NOMO-1 treated with DMSO at 0.1 percent for 48 hours (cell line): Measurements from ENCODE around the gene PRKCZ.
"Not testable (repeated sequence)": the region's sequence is repeated elsewhere in the genome, so short reads cannot be mapped to it uniquely, and the experiment has no call there.

Experiments
- DNase-seq: peaks from one replicate; lab custom pipeline; 2025; ENCODE audit not compliant: unreplicated experiment; lab: John Stamatoyannopoulos, UW

Gene PRKCZ

GRCh38 chr1:2083666-2084065 lies 33.5 kb downstream of the PRKCZ start:
- DNase-seq, result no peak

- DNase-seq, result no peak
These were observed 34.1 kb downstream of the PRKCZ start for GRCh38 chr1:2084306-2084705.

- no peak for DNase-seq
These were observed 34.9 kb downstream of the PRKCZ start for GRCh38 chr1:2085080-2085479.

- no peak for DNase-seq
These were observed 36.4 kb downstream of the PRKCZ start for GRCh38 chr1:2086446-2087078.

DNA sequence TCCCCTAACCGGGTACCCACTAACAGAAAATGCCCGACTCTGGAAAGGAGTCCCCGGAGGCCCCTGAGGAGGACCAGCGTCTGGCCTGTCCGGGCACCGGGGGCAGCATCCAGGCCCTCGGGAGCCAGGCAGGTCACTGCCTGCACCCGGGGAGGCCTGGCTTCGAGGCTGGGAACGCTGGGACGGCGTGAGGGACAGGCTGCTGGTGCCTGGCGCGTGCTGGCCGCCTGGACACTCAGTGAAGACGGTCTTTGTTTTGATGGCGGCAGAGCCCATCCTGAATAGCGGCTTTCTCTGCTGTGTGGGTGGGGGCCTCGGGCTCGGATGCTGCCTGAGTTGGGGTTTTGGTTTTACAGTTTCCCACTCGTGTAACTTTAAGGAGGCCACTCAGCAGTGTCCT lies 37.6 kb downstream of the PRKCZ start:
- no peak for DNase-seq

DNA sequence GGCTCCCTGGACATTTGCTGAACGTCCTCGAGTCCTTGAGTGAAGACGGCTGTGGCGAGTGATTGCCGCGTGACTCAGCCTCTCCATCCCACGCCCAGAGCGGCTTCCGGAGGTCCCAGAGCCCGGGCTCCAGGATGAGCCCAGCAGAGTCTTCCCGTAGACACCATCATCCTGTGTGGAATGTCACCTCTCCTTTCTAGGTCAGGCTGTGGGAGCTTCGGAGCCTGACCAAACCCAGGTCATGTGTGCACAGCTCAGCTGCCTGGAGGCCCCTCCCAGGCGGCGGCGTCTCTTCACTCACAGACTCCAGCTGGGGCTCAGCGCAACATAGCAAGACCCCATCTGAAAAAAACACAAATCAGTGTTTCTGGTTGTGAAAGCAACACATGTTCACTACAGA lies 38.2 kb downstream of the PRKCZ start:
- DNase-seq, result no peak

DNA sequence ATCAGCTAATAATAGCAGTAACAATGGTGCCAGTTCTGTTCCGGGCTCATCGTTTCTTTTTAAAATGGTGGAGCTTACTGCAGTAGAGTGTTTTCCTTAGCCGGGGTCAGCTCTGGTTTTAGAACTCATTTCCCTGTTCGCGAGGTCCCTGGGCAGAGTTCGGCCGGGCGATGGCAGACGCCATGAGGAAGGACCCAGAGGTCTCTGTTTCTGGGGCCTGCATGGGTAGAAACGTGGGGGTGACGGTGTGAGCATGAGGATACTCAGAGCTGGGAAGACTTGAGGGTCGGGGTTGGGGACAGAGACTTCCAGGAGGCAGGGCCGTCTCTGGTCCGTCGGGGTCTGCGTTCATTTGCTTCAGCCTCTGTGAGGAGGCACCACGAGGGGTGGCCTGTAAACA lies 38.8 kb downstream of the PRKCZ start:
- no peak for DNase-seq

DNA sequence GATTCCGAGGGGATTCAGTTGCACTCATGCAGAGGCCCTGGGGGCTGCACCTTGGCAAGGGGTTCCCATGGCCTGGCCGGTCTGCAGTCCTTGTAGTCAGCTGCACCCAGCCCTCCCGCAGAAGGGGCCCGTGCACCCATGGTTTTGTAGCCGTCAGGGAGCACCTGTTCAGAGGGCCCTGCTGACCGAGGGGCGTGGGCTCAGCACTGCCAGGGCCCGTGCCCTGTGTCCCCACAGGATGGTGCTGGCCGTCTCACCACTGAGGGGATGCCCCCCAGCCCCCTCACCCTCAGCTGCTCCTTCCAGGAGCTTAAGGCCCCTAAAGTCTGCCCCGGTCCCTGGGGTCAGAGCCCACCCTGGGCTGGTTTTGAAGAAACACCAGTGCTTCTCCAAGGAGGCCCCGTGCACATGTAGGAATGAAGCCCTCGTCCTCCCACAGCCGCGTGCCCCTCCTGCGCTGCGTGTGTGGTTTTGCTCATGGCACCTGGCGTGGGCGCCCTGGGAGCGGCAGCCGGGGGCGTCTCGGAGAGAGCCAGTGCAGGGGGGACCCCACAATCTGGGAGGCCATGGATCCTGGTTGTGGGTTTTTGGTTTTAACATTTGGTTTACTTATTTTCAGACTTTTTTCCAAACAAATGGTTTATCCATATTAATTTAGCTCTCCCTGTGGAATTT lies 40.1 kb downstream of the PRKCZ start:
- DNase-seq, result no peak

GRCh38 chr1:2091611-2092604 lies 41.7 kb downstream of the PRKCZ start:
- peak; percentile 80 for DNase-seq

DNA sequence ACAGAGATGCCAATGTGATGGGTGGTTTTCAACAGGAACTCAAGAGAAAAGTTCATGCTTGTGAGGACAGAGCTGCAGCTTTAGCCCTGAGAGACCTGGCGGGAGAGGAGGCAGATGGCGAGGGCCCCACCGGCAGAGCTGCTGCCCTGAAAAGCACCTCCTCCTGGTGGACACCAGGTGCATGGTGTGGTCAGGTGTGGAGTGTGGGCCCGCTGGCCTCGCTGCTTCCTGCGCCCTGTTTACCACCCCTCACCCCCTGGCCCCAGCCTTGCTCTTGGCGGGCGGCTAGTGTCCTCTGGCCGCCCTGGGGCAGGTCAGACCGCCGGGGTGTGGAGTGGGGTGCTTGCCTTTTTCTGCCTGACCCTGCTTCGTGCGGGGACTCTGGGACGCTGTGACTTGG lies 42.8 kb downstream of the PRKCZ start:
- no peak for DNase-seq

- DNase-seq, result no peak
These were observed 43.4 kb downstream of the PRKCZ start for GRCh38 chr1:2093636-2094035.

GRCh38 chr1:2094269-2095158 lies 44.3 kb downstream of the PRKCZ start:
- not testable (repeated sequence) for DNase-seq

- DNase-seq, result no peak
These were observed 45.2 kb downstream of the PRKCZ start for GRCh38 chr1:2095394-2095793.

- DNase-seq, result no peak
These were observed 45.9 kb downstream of the PRKCZ start for GRCh38 chr1:2095981-2096736.

- no peak for DNase-seq
These were observed 47.4 kb downstream of the PRKCZ start for GRCh38 chr1:2097386-2098300.

GRCh38 chr1:2098301-2098698 lies 48.1 kb downstream of the PRKCZ start:
- no peak for DNase-seq

DNA sequence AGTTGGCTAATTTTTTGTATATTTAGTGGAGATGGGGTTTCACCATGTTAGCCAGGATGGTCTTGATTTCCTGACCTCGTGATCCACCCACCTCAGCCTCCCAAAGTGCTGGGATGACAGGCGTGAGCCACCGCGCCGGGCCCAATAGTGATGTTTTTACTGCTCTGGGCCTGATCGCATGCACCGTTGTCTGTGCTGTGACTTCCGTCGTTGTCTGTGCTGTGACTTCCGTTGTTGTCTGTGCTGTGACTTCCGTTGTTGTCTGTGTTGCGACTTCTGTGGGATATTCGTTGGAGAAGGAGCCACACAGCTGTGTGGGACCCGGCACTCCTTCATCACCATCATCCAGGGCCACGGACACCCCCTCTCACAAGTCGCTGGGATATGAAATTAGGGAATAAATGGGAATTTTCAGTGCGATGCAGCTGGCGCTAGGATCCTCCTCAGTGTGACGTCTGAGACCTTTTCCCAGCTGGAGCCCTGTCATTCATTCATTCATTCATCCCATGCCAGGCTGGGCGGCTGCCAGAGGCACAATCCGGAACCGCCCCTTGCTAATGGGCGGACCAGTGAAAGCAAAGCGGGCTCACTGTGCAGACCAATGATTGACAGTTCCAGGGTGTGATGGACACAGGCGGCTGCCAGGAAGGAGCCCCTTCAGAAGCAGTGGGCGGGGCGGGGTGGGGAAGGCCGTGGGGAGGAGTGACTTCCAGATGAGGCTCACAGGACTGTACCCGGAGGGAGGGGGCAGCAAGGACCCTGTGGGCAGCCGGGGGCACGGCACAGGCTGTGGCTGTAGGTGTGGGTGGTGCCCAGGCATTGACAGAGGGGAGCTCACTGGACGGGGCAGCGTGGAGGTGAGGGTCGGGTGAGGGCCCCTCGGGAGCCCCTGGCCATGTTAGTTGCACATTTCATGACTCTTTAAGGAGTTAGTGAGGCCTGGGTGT lies 48.9 kb downstream of the PRKCZ start:
- DNase-seq, result no peak
